OCI-M1 (cell line): ENCODE results near the gene CISD1.
A peak's percentile ranks its signal among the peaks of the same experiment; 100 is the strongest.

ENCODE experiments used
- DNase-seq: peaks from one replicate; lab custom pipeline; 2025; lab: John Stamatoyannopoulos, UW

The CISD1 gene

GRCh38 chr10:58265249-58265648 lies 3.7 kb upstream of the CISD1 start:
- DNase-seq, result peak; percentile 58

GRCh38 chr10:58266003-58266825 lies 2.7 kb upstream of the CISD1 start:
- peak; percentile 76 for DNase-seq

- DNase-seq, result peak; percentile 93
Observed at GRCh38 chr10:58266826-58267712, 1.9 kb upstream of the CISD1 start.

GRCh38 chr10:58267713-58268453 lies 1.1 kb upstream of the CISD1 start, which contains the start of gene IPMK:
IPMK (minus strand) TSS chr10:58267894; CDS start chr10:58267611, 283 bp downstream.
- DNase-seq, result peak; percentile 95

GRCh38 chr10:58268454-58268945 lies 462 bp upstream of the CISD1 start:
- no peak for DNase-seq

- DNase-seq, result no peak
Observed at GRCh38 chr10:58269782-58270290, 874 bp downstream of the CISD1 start.

- no peak for DNase-seq
Observed at GRCh38 chr10:58275261-58275660, 6.3 kb downstream of the CISD1 start.

GRCh38 chr10:58275908-58276307 lies 6.9 kb downstream of the CISD1 start:
- no peak for DNase-seq

- no peak for DNase-seq
Observed at GRCh38 chr10:58278274-58278961, 9.5 kb downstream of the CISD1 start.

- DNase-seq, result no peak
Observed at GRCh38 chr10:58278962-58279307, 10.0 kb downstream of the CISD1 start.

GRCh38 chr10:58280477-58280876 lies 11.5 kb downstream of the CISD1 start:
- DNase-seq, result no peak

GRCh38 chr10:58281092-58281752 lies 12.3 kb downstream of the CISD1 start:
- DNase-seq, result no peak

GRCh38 chr10:58282615-58283014 lies 13.7 kb downstream of the CISD1 start:
- DNase-seq, result no peak

GRCh38 chr10:58291538-58292174 lies 22.7 kb downstream of the CISD1 start:
- DNase-seq, result peak; percentile 87

- DNase-seq, result no peak
Observed at GRCh38 chr10:58293989-58294388, 25.0 kb downstream of the CISD1 start.

- DNase-seq, result peak; percentile 91
Observed at GRCh38 chr10:58299580-58299979, 30.6 kb downstream of the CISD1 start.

GRCh38 chr10:58300676-58301075 lies 31.7 kb downstream of the CISD1 start:
- no peak for DNase-seq

- no peak for DNase-seq
Observed at GRCh38 chr10:58302254-58302653, 33.3 kb downstream of the CISD1 start.

GRCh38 chr10:58304099-58304633 lies 35.2 kb downstream of the CISD1 start:
- DNase-seq, result no peak

GRCh38 chr10:58305821-58306220 lies 36.9 kb downstream of the CISD1 start:
- no peak for DNase-seq
